HCT116 (cell line): ENCODE data around the gene PALB2. TPM values are rescaled to one million over a fixed set of nuclear protein-coding genes. Genes with fewer than 3 reads are reported as not detected.
A peak's percentile ranks its signal among the peaks of the same experiment; 100 is the strongest.

ENCODE experiments used
- ATAC-seq: fragments of 200-7000 bp; cut with Tn5 transposase; 2 replicates; pipeline ENCODE4 v1.9.1; 2020; ENCODE audit warnings: mild to moderate bottlenecking, moderate library complexity
- BruUV-seq: library from RNA; stranded (reverse); fragments of 400-500 nt; replicated peaks from 2 replicates; lab custom pipeline; 2021; lab: Mats Ljungman, UMichigan
- CTCF ChIA-PET: fragments of 300-600 bp; sonication (Branson Sonifier 250); formaldehyde crosslinking; loops from one replicate; lab custom pipeline; 2021; ENCODE audit warnings: antibody characterized with exemption; lab: Charles Lee
- POLR2A ChIA-PET: fragments of 300-600, 350-600 bp; sonication (Branson Sonifier 250); formaldehyde crosslinking; loops from one replicate; lab custom pipeline; 2021; ENCODE audit warnings: antibody characterized with exemption; lab: Charles Lee
- RAD21 ChIA-PET, 2 experiments: fragments of 300-600 bp; sonication (Branson Sonifier 250); formaldehyde crosslinking; loops; one replicate each; lab custom pipeline; 2023; ENCODE audit warnings: low total read pairs in 2 of 2; ENCODE audit not compliant: uncharacterized antibody in 2 of 2, unreplicated experiment in 2 of 2, low non-redundant PET in 1 of 2; lab: Charles Lee
- DNase-seq: peaks from one replicate; pipeline ENCODE4 v3.0.0-alpha.2; 2010; ENCODE audit warnings: low read depth, low spot score
- H2AFZ ChIP-seq: fragments of 200-600 bp; shearing (Covaris generic), sonication (generic); 2 replicates; pipeline ENCODE4 v1.6.1; 2017; ENCODE audit warnings: low read depth, mixed run types, mixed read lengths, antibody characterized with exemption, low read length; ENCODE audit not compliant: poor library complexity, severe bottlenecking
- H3K27ac ChIP-seq: 2 replicates; pipeline ENCODE4 v1.5.1; 2012; ENCODE audit warnings: low read depth, low read length
- H3K27me3 ChIP-seq: fragments of 200-600 bp; sonication (generic); 2 replicates; pipeline ENCODE4 v1.6.1; 2016; ENCODE audit warnings: mixed run types, low read length, mixed read lengths; ENCODE audit not compliant: insufficient read depth
- H3K36me3 ChIP-seq, 2 experiments: fragments of 200-500 bp in 1 of 2; fragments of 200-600 bp in 1 of 2; sonication (Bioruptor generic) in 1 of 2; sonication (generic) in 1 of 2; 2 replicates each; pipeline versions ENCODE4 v1.5.1 to v1.6.1; 2014 to 2016; ENCODE audit warnings: low read length in 2 of 2, inconsistent platforms in 1 of 2, mixed read lengths in 1 of 2, mixed run types in 1 of 2; ENCODE audit not compliant: insufficient read depth in 2 of 2, control insufficient read depth in 1 of 2
- H3K4me1 ChIP-seq, 2 experiments: fragments of 200-600 bp in 1 of 2; sonication (generic) in 1 of 2; 2 replicates each; pipeline versions ENCODE4 v1.5.1 to v1.6.1; 2012 to 2017; ENCODE audit warnings: low read length in 2 of 2, inconsistent platforms in 1 of 2, mild to moderate bottlenecking in 1 of 2, mixed read lengths in 1 of 2, mixed run types in 1 of 2, moderate library complexity in 1 of 2; ENCODE audit not compliant: insufficient read depth in 2 of 2, control insufficient read depth in 1 of 2
- H3K4me2 ChIP-seq: fragments of 200-600 bp; sonication (generic); 2 replicates; pipeline ENCODE4 v1.6.1; 2017; ENCODE audit warnings: mixed run types, low read length, mixed read lengths
- H3K4me3 ChIP-seq, 2 experiments: fragments of 200-600 bp in 1 of 2; sonication (generic) in 1 of 2; replicated peaks in 1 of 2; 2 replicates each; pipeline ENCODE4 v1.5.1; 2011 to 2016; ENCODE audit warnings: low read length in 2 of 2, control low read depth in 1 of 2, low read depth in 1 of 2, mild to moderate bottlenecking in 1 of 2, mixed read lengths in 1 of 2, mixed run types in 1 of 2
- H3K79me2 ChIP-seq: fragments of 200-600 bp; sonication (generic); 2 replicates; pipeline ENCODE4 v1.6.1; 2017; ENCODE audit warnings: mild to moderate bottlenecking, mixed run types, low read length, moderate library complexity, mixed read lengths; ENCODE audit not compliant: insufficient read depth
- H3K9ac ChIP-seq: fragments of 200-600 bp; sonication (generic); 2 replicates; pipeline ENCODE4 v1.6.1; 2016; ENCODE audit warnings: low read length, mixed read lengths
- H3K9me2 ChIP-seq: fragments of 200-600 bp; sonication (generic), shearing (Covaris generic); 2 replicates; pipeline ENCODE4 v1.6.1; 2017; ENCODE audit warnings: mixed run types, mild to moderate bottlenecking, moderate library complexity; ENCODE audit not compliant: insufficient read depth
- H3K9me3 ChIP-seq, 2 experiments: fragments of 200-500 bp in 1 of 2; fragments of 200-600 bp in 1 of 2; sonication (Bioruptor generic) in 1 of 2; sonication (generic) in 1 of 2; 2 replicates each; pipeline ENCODE4 v1.6.1; 2014 to 2017; ENCODE audit warnings: low read length in 2 of 2, mixed read lengths in 2 of 2, inconsistent platforms in 1 of 2, low read depth in 1 of 2, mild to moderate bottlenecking in 1 of 2, mixed run types in 1 of 2, moderate library complexity in 1 of 2; ENCODE audit not compliant: control insufficient read depth in 1 of 2, insufficient read depth in 1 of 2
- H4K20me1 ChIP-seq: fragments of 200-600 bp; sonication (generic), shearing (Covaris generic); 2 replicates; pipeline ENCODE4 v1.6.1; 2017; ENCODE audit warnings: mixed run types, mild to moderate bottlenecking, moderate library complexity; ENCODE audit not compliant: insufficient read depth
- CBX3 ChIP-seq: IDR thresholded peaks from 2 replicates; pipeline ENCODE4 v1.6.1; 2012; ENCODE audit warnings: low read depth
- CEBPB ChIP-seq: IDR thresholded peaks from 2 replicates; pipeline ENCODE4 v1.6.1; 2012; ENCODE audit warnings: low read depth
- EGR1 ChIP-seq: IDR thresholded peaks from 2 replicates; pipeline ENCODE4 v1.6.1; 2012; ENCODE audit warnings: low read depth
- ELF1 ChIP-seq: IDR thresholded peaks from 2 replicates; pipeline ENCODE4 v1.6.1; 2012; ENCODE audit warnings: low read depth, borderline replicate concordance
- FOSL1 ChIP-seq: IDR thresholded peaks from 2 replicates; pipeline ENCODE4 v1.6.1; 2012; ENCODE audit warnings: low read depth
- JUND ChIP-seq: IDR thresholded peaks from 2 replicates; pipeline ENCODE4 v1.6.1; 2012
- POLR2A ChIP-seq: IDR thresholded peaks from 2 replicates; pipeline ENCODE4 v1.7.0; 2011; ENCODE audit warnings: borderline replicate concordance; ENCODE audit not compliant: insufficient read depth, insufficient read length; ENCODE audit errors: extremely low read depth
- POLR2AphosphoS5 ChIP-seq: IDR thresholded peaks from 2 replicates; pipeline ENCODE4 v1.6.1; 2011; ENCODE audit warnings: mild to moderate bottlenecking, low read depth, low read length, moderate library complexity
- RAD21 ChIP-seq: IDR thresholded peaks from 2 replicates; pipeline ENCODE4 v1.6.1; 2012; ENCODE audit warnings: low read depth, mild to moderate bottlenecking
- SIN3A ChIP-seq: IDR thresholded peaks from 2 replicates; pipeline ENCODE4 v1.6.1; 2012; ENCODE audit warnings: low read depth
- SP1 ChIP-seq: IDR thresholded peaks from 2 replicates; pipeline ENCODE4 v1.6.1; 2012; ENCODE audit warnings: low read depth
- SRF ChIP-seq: IDR thresholded peaks from 2 replicates; pipeline ENCODE4 v1.6.1; 2012; ENCODE audit warnings: low read depth
- TCF7L2 ChIP-seq: IDR thresholded peaks from 2 replicates; pipeline ENCODE4 v1.7.0; 2011; ENCODE audit warnings: borderline replicate concordance, inconsistent platforms; ENCODE audit not compliant: insufficient read depth, insufficient read length; ENCODE audit errors: extremely low read depth
- YY1 ChIP-seq: IDR thresholded peaks from 2 replicates; pipeline ENCODE4 v1.6.1; 2011; ENCODE audit warnings: low read length, low read depth, moderate library complexity, mild to moderate bottlenecking; ENCODE audit not compliant: insufficient replicate concordance; ENCODE audit errors: extremely low read depth
- ZFX ChIP-seq: fragments of 450-650 bp; IDR thresholded peaks from 2 replicates; pipeline ENCODE4 v1.6.1; 2017
- ZNF274 ChIP-seq: fragments of 200-500 bp; sonication (Bioruptor generic); IDR thresholded peaks from 2 replicates; pipeline ENCODE4 v1.6.1; 2014; ENCODE audit warnings: mild to moderate bottlenecking, low read depth, low read length, inconsistent platforms
- intact Hi-C: fragments of 100-400 bp; cut with micrococcal nuclease; formaldehyde crosslinking; loops from 2 replicates; pipeline ENCODE4 v1.10.0; 2022
- total RNA-seq: library from RNA; stranded (reverse); gene quantifications from one replicate; pipeline ENCODE4 v1.2.1, GENCODE V29; 2021; ENCODE audit not compliant: unreplicated experiment
- TF ChIP-seq, protein P1 (sequence below): IDR thresholded peaks from 2 replicates; pipeline ENCODE4 v1.6.1; 2012
- TF ChIP-seq, protein P2 (sequence below): IDR thresholded peaks from 2 replicates; pipeline ENCODE4 v1.6.1; 2012
- TF ChIP-seq, protein P3 (sequence below): IDR thresholded peaks from 2 replicates; pipeline ENCODE4 v1.6.1; 2012; ENCODE audit warnings: low read depth

Gene PALB2
- total RNA-seq, 1 experiment from 2014 or later, result 15.6 TPM

DNA sequence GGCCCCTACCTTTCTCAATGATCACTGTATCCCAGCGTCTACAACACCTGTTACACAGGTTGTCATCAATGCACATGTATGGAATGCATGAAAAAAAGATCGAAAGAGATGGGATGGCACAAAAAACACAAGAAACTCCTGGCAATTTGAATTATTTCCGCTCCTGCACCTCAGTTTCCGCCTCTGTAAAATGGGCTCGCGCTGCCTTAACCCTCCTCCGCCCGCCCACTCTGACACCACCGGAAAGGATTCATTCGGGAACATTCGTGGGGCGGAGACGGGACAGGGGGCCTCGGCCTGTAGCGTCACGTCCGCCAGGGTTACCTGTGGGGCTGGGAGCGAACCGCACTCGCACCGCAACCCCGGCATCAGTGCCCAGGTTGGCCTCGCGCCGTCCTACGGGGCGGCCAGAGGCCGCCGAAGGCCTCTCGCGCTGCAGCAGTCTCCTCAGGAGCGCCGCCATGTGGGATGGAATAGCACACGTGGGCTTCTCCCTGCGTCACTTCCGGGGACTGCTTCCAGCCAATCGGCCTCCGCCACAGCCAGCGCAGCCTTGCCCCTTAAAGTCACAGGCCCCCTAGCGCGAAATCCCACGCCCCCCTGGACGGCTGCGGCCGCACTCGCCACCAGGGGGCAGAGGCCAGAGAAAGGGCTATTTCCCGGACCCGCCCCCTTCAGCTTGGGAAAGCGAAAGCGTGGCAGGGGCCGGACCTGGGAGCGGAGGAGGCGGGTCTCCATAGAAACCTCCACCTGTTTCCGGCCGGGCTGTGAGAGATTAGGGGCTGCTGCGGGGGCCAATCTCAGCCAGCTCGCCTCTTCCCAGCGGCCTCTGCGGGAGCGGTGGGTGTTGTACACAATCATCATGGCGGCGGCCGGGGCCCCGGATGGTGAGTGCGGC lies 84.0 kb downstream of the PALB2 start, which contains the start of the genes EARS2 and UBFD1 (continued):
- TF ChIP-seq ELF1, result no peak; the same call in 1 of the 2 replicates
- TF ChIP-seq, protein P1, sequence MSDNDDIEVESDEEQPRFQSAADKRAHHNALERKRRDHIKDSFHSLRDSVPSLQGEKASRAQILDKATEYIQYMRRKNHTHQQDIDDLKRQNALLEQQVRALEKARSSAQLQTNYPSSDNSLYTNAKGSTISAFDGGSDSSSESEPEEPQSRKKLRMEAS, result peak; percentile 98
- peak; percentile 93 for TF ChIP-seq YY1
- TF ChIP-seq TCF7L2, result peak; percentile 40
- TF ChIP-seq EGR1, result peak; percentile 89
- TF ChIP-seq ZFX, result peak; percentile 45
- TF ChIP-seq, protein P2, sequence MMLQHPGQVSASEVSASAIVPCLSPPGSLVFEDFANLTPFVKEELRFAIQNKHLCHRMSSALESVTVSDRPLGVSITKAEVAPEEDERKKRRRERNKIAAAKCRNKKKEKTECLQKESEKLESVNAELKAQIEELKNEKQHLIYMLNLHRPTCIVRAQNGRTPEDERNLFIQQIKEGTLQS, result no peak
- no peak for TF ChIP-seq FOSL1
- TF ChIP-seq POLR2A, result peak; percentile 83
- peak; percentile 28; the same call in 1 of the 2 replicates for TF ChIP-seq CEBPB
- no peak for TF ChIP-seq SRF
- TF ChIP-seq POLR2AphosphoS5, result peak; percentile 69
- TF ChIP-seq, all 23 proteins: peak for 14

DNA sequence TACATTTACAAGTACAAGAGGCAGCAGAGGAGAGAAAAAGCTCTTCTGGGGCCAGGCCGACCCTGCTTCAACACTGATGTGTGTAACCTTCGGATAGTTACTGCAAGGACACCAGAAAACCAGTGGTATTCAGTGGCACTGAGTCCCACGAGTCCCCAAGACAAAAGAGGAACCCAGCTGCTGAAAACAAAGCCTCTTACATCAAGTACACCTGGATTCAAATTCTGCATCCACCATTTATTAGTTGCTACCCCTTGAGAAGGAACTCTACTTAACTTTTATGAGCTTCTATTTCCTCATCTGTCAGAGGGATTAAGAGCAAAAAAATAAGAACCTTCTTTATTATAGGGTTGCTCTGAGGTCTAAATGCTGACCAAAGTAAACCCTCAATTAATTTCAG lies 86.6 kb downstream of the PALB2 start:
- H3K9me3 ChIP-seq, result no peaks in the 10 kb centered on the region
- DNase-seq, result no peak
- H3K4me2 ChIP-seq, result no peak overlapping the region
- H3K4me1 ChIP-seq, result peaks cover 9 to 20% of the 10 kb centered on the region in 2 experiments
- ChIA-PET POLR2A (no interaction called here), RAD21 (no interaction called here), CTCF (no interaction called here)
- H3K36me3 ChIP-seq, result peaks cover 28 to 32% of the 10 kb centered on the region in 2 experiments
- no peak overlapping the region for H2AFZ ChIP-seq
- TF ChIP-seq SIN3A, result no peak
- TF ChIP-seq SRF, result no peak
- no peak for TF ChIP-seq EGR1
- no peak for TF ChIP-seq RAD21
- TF ChIP-seq YY1, result no peak
- no peak for TF ChIP-seq JUND
- no peak for TF ChIP-seq SP1
- TF ChIP-seq ZFX, result no peak
- no peak for TF ChIP-seq ZNF274
- TF ChIP-seq, protein P2, result no peak
- no peak for TF ChIP-seq CBX3
- TF ChIP-seq, protein P3, sequence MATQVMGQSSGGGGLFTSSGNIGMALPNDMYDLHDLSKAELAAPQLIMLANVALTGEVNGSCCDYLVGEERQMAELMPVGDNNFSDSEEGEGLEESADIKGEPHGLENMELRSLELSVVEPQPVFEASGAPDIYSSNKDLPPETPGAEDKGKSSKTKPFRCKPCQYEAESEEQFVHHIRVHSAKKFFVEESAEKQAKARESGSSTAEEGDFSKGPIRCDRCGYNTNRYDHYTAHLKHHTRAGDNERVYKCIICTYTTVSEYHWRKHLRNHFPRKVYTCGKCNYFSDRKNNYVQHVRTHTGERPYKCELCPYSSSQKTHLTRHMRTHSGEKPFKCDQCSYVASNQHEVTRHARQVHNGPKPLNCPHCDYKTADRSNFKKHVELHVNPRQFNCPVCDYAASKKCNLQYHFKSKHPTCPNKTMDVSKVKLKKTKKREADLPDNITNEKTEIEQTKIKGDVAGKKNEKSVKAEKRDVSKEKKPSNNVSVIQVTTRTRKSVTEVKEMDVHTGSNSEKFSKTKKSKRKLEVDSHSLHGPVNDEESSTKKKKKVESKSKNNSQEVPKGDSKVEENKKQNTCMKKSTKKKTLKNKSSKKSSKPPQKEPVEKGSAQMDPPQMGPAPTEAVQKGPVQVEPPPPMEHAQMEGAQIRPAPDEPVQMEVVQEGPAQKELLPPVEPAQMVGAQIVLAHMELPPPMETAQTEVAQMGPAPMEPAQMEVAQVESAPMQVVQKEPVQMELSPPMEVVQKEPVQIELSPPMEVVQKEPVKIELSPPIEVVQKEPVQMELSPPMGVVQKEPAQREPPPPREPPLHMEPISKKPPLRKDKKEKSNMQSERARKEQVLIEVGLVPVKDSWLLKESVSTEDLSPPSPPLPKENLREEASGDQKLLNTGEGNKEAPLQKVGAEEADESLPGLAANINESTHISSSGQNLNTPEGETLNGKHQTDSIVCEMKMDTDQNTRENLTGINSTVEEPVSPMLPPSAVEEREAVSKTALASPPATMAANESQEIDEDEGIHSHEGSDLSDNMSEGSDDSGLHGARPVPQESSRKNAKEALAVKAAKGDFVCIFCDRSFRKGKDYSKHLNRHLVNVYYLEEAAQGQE, result no peak
- TF ChIP-seq POLR2AphosphoS5, result no peak
- TF ChIP-seq POLR2A, result no peak
- no peak for TF ChIP-seq FOSL1
- H3K27ac ChIP-seq, result no peak overlapping the region
- intact Hi-C loops, result loop anchor here (10.0 kb wide), 1 partner anchor 980 kb away; the partner anchor contains the start of gene RBBP6
- peaks cover 56% of the 10 kb centered on the region for H3K79me2 ChIP-seq
- no peaks in the 10 kb centered on the region for H3K27me3 ChIP-seq
- no TSS peak for BruUV-seq
- no peak overlapping the region for H3K4me3 ChIP-seq
- ATAC-seq, result no peak
- H3K9me2 ChIP-seq, result no peaks in the 10 kb centered on the region
- H4K20me1 ChIP-seq, result no peaks in the 10 kb centered on the region
- H3K9ac ChIP-seq, result no peak overlapping the region
